Mammary epithelial cell (primary cell): ENCODE measurements around the gene TFDP2.

Source experiments
- CTCF ChIP-seq, 2 donors: IDR thresholded peaks in 1 of 2; conservative IDR thresholded peaks in 1 of 2; 2 replicates each; pipeline ENCODE4 v1.5.1; 2011 to 2012; ENCODE audit warnings: inconsistent platforms in 2 of 2, low read length in 2 of 2, mild to moderate bottlenecking in 2 of 2, control low read depth in 1 of 2, low read depth in 1 of 2; ENCODE audit not compliant: insufficient read depth in 1 of 2; ENCODE audit errors: extremely low read depth in 1 of 2
- EZH2 ChIP-seq: IDR thresholded peaks from 2 replicates; pipeline ENCODE4 v1.6.1; 2012; ENCODE audit warnings: low read length, inconsistent platforms, borderline replicate concordance

- TF ChIP-seq CTCF (conservative IDR thresholded peaks at IDR 0.05 in 1 of 2, IDR thresholded peaks at IDR 0.05 in 1 of 2; ENCODE audit: extremely low read depth in 1 of 2, insufficient read depth in 1 of 2, low read depth in 1 of 2, low read length in 2 of 2) (no peak), EZH2 (no peak)
Measured at GRCh38 chr3:141921316-141921715, 228.0 kb downstream of the TFDP2 start.
